A673 (cell line): Measurements from ENCODE around the gene TMPRSS11B.

ENCODE experiments used
- CTCF ChIP-seq: fragments of 300-800, 200-600 bp; sonication (generic); conservative IDR thresholded peaks from 2 replicates; pipeline ENCODE4 v1.5.1; 2017; ENCODE audit warnings: low read depth, mild to moderate bottlenecking, antibody characterized with exemption, low read length, moderate library complexity, mixed read lengths
- EZH2 ChIP-seq: fragments of 200-600 bp; sonication (generic); IDR thresholded peaks from 2 replicates; pipeline ENCODE4 v1.6.1; 2017; ENCODE audit warnings: borderline replicate concordance, low read depth, mild to moderate bottlenecking, mixed read lengths, antibody characterized with exemption, low read length; ENCODE audit not compliant: poor library complexity, severe bottlenecking

GRCh38 chr4:68283714-68284113 lies 38.2 kb upstream of the TMPRSS11B start:
- TF ChIP-seq CTCF, result no peak
- no peak for TF ChIP-seq EZH2
